ENCODE results near the gene BICD1.

DNA sequence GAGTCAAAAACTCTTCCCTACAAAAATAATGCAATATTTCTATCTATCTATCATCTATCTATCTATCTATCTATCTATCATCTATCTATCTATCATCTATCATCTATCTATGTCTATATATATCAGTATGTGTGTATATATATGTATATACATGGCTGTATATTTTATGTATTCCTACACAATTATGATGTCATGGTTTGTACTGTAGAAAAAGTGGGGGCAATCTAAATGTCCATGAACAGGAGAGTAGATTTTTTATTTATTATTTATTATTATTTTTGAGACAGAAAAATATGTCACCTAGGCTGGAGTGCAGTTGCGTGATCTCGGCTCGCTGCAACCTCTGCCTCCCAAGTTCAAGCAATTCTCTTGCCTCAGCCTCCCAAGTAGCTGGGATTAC is 45.6 kb upstream of the BICD1 start:
- TF ChIP-seq POLR2A (IDR thresholded peaks at IDR 0.05; ENCODE audit: low read length) (no peak), GATA1 (IDR thresholded peaks at IDR 0.05; ENCODE audit: low read depth, low read length) (no peak)

Data from erythroblast (primary cell).